HEK293 (cell line): ENCODE data around the gene DLL1.

Experiments used
- CTCF ChIA-PET: fragments of 350-600 bp; formaldehyde crosslinking; extraction: SDS; loops from one replicate; lab custom pipeline; 2021; ENCODE audit warnings: antibody characterized with exemption; lab: Yijun Ruan, JAX
- POLR2A ChIA-PET: fragments of 300-600 bp; formaldehyde crosslinking; extraction: SDS; loops from one replicate; lab custom pipeline; 2020; ENCODE audit warnings: antibody characterized with exemption, inconsistent platforms; lab: Yijun Ruan, JAX
- H3K27ac ChIP-seq: fragments of 200-500 bp; sonication (Bioruptor generic); 2 replicates; pipeline ENCODE4 v1.5.1; 2014; ENCODE audit warnings: low read depth, low read length, control low read depth, inconsistent platforms; ENCODE audit errors: extremely low read depth
- H3K36me3 ChIP-seq, 2 experiments: fragments of 200-500 bp in 1 of 2; sonication (Bioruptor generic) in 1 of 2; 1 replicate in 1 of 2; 2 replicates in 1 of 2; pipeline ENCODE4 v1.5.1; 2014 to 2017; ENCODE audit warnings: inconsistent platforms in 2 of 2, low read length in 2 of 2; ENCODE audit not compliant: control insufficient read depth in 2 of 2, insufficient read depth in 1 of 2
- H3K4me1 ChIP-seq: fragments of 200-500 bp; sonication (Bioruptor generic); 2 replicates; pipeline ENCODE4 v1.5.1; 2014; ENCODE audit warnings: mild to moderate bottlenecking, low read length, inconsistent platforms; ENCODE audit not compliant: control insufficient read depth, insufficient read depth
- H3K4me3 ChIP-seq: 2 replicates; pipeline ENCODE4 v1.5.1; 2011; ENCODE audit warnings: low read depth, mild to moderate bottlenecking, control low read depth, low read length, moderate library complexity
- H3K9me3 ChIP-seq: fragments of 200-500 bp; sonication (Bioruptor generic); 2 replicates; pipeline ENCODE4 v1.5.1; 2014; ENCODE audit warnings: low read depth, low read length, inconsistent platforms; ENCODE audit not compliant: control insufficient read depth, insufficient read depth
- AEBP2 ChIP-seq: fragments of 450-650 bp; formaldehyde crosslinking; IDR thresholded peaks from 2 replicates; pipeline ENCODE4 v1.5.1; 2016; ENCODE audit warnings: missing biosample characterization, missing genetic modification characterization, borderline replicate concordance
- IKZF3 ChIP-seq: fragments of 450-650 bp; IDR thresholded peaks from 2 replicates; pipeline ENCODE4 v1.5.0; 2018; ENCODE audit warnings: missing biosample characterization, mild to moderate bottlenecking, missing genetic modification characterization, moderate library complexity
- MYNN ChIP-seq: fragments of 450-650 bp; formaldehyde crosslinking; IDR thresholded peaks from 2 replicates; pipeline ENCODE4 v1.5.1; 2016; ENCODE audit warnings: missing biosample characterization, missing genetic modification characterization, borderline replicate concordance
- OSR2 ChIP-seq: fragments of 450-650 bp; formaldehyde crosslinking; IDR thresholded peaks from 2 replicates; pipeline ENCODE4 v1.5.1; 2016; ENCODE audit warnings: missing biosample characterization, missing genetic modification characterization
- SALL2 ChIP-seq: fragments of 450-650 bp; formaldehyde crosslinking; IDR thresholded peaks from 2 replicates; pipeline ENCODE4 v1.5.0; 2017; ENCODE audit warnings: missing biosample characterization, mild to moderate bottlenecking, missing genetic modification characterization, borderline replicate concordance
- SCRT2 ChIP-seq: fragments of 450-650 bp; formaldehyde crosslinking; IDR thresholded peaks from 2 replicates; pipeline ENCODE4 v1.5.1; 2016; ENCODE audit warnings: missing biosample characterization, missing genetic modification characterization
- SP7 ChIP-seq: fragments of 450-650 bp; formaldehyde crosslinking; IDR thresholded peaks from 2 replicates; pipeline ENCODE4 v1.5.1; 2016; ENCODE audit warnings: missing biosample characterization, missing genetic modification characterization
- TRIM28 ChIP-seq: IDR thresholded peaks from 2 replicates; pipeline ENCODE4 v1.6.1; 2011; ENCODE audit warnings: low read length, control low read depth, borderline replicate concordance
- ZBTB1 ChIP-seq: fragments of 450-650 bp; formaldehyde crosslinking; IDR thresholded peaks from 2 replicates; pipeline ENCODE4 v1.5.1; 2016; ENCODE audit warnings: missing biosample characterization, missing genetic modification characterization
- ZBTB8A ChIP-seq: fragments of 450-650 bp; formaldehyde crosslinking; IDR thresholded peaks from 2 replicates; pipeline ENCODE4 v1.5.1; 2016; ENCODE audit warnings: missing biosample characterization, missing genetic modification characterization
- ZFHX2 ChIP-seq: fragments of 450-650 bp; formaldehyde crosslinking; conservative IDR thresholded peaks from 2 replicates; pipeline ENCODE4 v1.5.1; 2016; ENCODE audit warnings: missing biosample characterization, missing genetic modification characterization
- ZFP69B ChIP-seq: fragments of 450-650 bp; formaldehyde crosslinking; IDR thresholded peaks from 2 replicates; pipeline ENCODE4 v1.5.1; 2016; ENCODE audit warnings: missing biosample characterization, missing genetic modification characterization
- ZIC2 ChIP-seq: fragments of 450-650 bp; formaldehyde crosslinking; IDR thresholded peaks from 2 replicates; pipeline ENCODE4 v1.5.1; 2016; ENCODE audit warnings: missing biosample characterization, missing genetic modification characterization
- ZNF138 ChIP-seq: fragments of 450-650 bp; formaldehyde crosslinking; IDR thresholded peaks from 2 replicates; pipeline ENCODE4 v1.5.1; 2016; ENCODE audit warnings: missing biosample characterization, missing genetic modification characterization, borderline replicate concordance
- ZNF140 ChIP-seq: fragments of 450-650 bp; formaldehyde crosslinking; IDR thresholded peaks from 2 replicates; pipeline ENCODE4 v1.5.1; 2016; ENCODE audit warnings: missing biosample characterization, missing genetic modification characterization
- ZNF157 ChIP-seq: fragments of 450-650 bp; formaldehyde crosslinking; IDR thresholded peaks from 2 replicates; pipeline ENCODE4 v1.5.1; 2016; ENCODE audit warnings: missing biosample characterization, missing genetic modification characterization
- ZNF221 ChIP-seq: fragments of 450-650 bp; formaldehyde crosslinking; IDR thresholded peaks from 2 replicates; pipeline ENCODE4 v1.5.1; 2017; ENCODE audit warnings: missing biosample characterization, missing genetic modification characterization, borderline replicate concordance
- ZNF23 ChIP-seq: fragments of 450-650 bp; formaldehyde crosslinking; IDR thresholded peaks from 2 replicates; pipeline ENCODE4 v1.5.1; 2016; ENCODE audit warnings: missing biosample characterization, missing genetic modification characterization, borderline replicate concordance
- ZNF341 ChIP-seq: fragments of 450-650 bp; formaldehyde crosslinking; IDR thresholded peaks from 2 replicates; pipeline ENCODE4; 2016; ENCODE audit warnings: low read depth, missing biosample characterization, missing genetic modification characterization
- ZNF404 ChIP-seq: fragments of 450-650 bp; formaldehyde crosslinking; IDR thresholded peaks from 2 replicates; pipeline ENCODE4 v1.5.1; 2017; ENCODE audit warnings: missing biosample characterization, missing genetic modification characterization
- ZNF549 ChIP-seq: fragments of 450-650 bp; IDR thresholded peaks from 2 replicates; pipeline ENCODE4 v1.5.1; 2018; ENCODE audit warnings: missing biosample characterization, missing genetic modification characterization, mild to moderate bottlenecking, inconsistent platforms, moderate library complexity
- ZNF560 ChIP-seq: fragments of 450-650 bp; formaldehyde crosslinking; IDR thresholded peaks from 2 replicates; pipeline ENCODE4 v1.5.1; 2017; ENCODE audit warnings: missing biosample characterization, missing genetic modification characterization, borderline replicate concordance
- ZNF692 ChIP-seq: fragments of 450-650 bp; formaldehyde crosslinking; IDR thresholded peaks from 2 replicates; pipeline ENCODE4 v1.5.1; 2016; ENCODE audit warnings: missing biosample characterization, missing genetic modification characterization

Gene DLL1

DNA sequence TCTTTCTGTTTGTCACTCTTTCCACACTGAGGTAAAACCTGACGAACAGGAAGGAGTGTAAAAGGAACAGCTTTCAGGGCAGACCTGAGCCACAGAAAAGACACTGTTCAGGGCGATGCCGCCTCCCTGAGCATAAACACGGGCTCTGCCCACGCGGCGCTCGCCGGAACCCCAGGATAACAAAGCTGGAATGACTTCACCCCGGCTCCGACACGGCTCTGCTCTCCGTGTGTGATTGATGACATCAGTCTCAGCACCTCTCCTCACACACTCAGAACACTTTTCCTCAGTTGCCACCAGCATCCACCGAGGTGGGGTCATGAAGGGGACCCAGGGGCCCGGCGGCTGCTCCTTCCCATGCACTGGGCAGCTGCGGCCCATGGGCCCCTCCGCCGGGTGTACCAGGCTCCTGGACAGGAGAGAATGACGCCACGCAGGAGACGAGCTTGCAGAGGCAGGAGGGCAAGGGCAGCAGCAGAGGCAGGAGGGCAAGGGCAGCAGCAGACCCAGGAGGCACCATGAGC is 43.6 kb downstream of the DLL1 start:
- Histone ChIP-seq H3K4me3 (no peak overlapping the region), H3K4me1 (no peaks in the 10 kb centered on the region), H3K9me3 (no peaks in the 10 kb centered on the region), H3K27ac (no peak overlapping the region), H3K36me3 (no peaks in the 10 kb centered on the region)
- ChIA-PET CTCF (interaction anchor here (0.8 kb wide), 1 partner anchor 370 kb away, joined by 3 read pairs; no protein-coding TSS in a partner anchor), POLR2A (no interaction called here)
- TF ChIP-seq ZNF23 (tag by site-specific recombination) (no peak), ZNF138 (no peak)

DNA sequence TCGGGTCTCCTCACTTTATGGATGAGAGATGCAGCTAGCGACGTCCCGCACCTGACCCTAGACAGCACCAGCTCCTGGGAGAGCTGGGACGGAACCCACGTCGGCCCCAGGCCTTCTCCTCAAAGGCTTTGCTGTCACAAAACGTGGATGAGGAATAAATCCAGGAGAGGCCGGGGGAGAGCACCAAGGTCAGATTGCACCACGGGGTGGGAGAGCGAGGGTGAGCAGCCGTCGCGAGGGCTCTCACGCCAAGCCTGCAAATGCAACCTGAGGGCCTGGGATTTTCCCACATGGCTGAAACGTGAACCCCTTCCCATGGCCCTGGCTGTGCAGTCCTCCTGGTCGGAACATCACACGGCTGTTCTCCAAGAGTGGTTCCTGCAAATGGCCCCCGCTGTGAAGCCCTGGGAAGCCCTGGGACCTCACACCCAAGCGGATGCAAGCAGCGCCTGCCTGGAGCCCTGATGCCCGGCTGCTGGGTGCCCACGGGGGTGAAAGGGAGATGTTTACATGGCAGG is 45.3 kb downstream of the DLL1 start:
- H3K27ac ChIP-seq, result no peak overlapping the region
- no peak overlapping the region for H3K4me3 ChIP-seq
- ChIA-PET CTCF (interaction anchor here (0.7 to 1.2 kb wide), 2 partner anchors 9 to 285 kb away, joined by 3 read pairs; no protein-coding TSS in a partner anchor), POLR2A (no interaction called here)
- no peaks in the 10 kb centered on the region for H3K9me3 ChIP-seq
- TF ChIP-seq ZBTB1 (no peak), SP7 (tag by site-specific recombination) (no peak), ZIC2 (tag by site-specific recombination) (peak; percentile 82), ZNF341 (tag by site-specific recombination) (peak; percentile 68), IKZF3 (tag by site-specific recombination) (no peak), ZNF692 (no peak)
- no peaks in the 10 kb centered on the region for H3K4me1 ChIP-seq
- no peaks in the 10 kb centered on the region for H3K36me3 ChIP-seq

DNA sequence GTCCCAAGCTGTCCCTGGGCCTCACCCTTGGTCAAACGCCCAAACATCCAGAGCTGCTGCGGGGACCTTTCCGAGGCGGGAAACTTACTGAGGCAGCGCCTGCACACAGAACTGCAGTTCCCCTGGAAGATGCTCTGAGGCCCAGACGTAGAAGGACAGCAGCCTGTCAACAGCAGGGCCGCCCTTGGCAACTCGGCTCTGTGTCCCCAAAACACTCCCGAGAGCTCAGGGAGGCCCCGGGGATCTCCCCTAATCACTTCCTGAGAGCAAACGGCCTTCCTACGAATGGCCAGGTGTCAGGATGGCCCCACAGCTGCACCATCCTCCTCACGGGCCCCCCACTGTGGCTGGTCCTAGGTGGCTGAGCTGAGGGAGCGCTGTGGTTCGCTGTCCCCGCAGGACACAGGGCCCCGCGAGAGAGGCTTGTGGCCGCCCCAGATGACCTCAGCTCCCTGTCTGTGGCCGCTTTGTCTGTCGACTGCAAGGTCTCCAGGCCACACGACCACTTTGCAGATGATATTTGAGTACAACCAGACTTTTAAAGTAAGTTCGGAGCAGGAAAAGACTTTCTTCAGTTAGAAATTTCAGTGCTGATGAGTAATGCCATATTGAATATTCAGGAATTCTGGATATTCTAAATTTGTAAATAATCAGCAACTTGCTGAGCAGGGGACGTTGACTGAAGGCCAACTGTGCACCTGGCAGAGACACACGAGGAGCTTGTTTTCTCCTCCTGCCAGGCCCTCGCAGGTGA is 46.0 kb downstream of the DLL1 start:
- Histone ChIP-seq H3K27ac (no peak overlapping the region), H3K9me3 (no peaks in the 10 kb centered on the region), H3K4me3 (no peak overlapping the region), H3K36me3 (no peaks in the 10 kb centered on the region), H3K4me1 (no peaks in the 10 kb centered on the region)
- ChIA-PET CTCF (interaction anchor here (0.7 to 1.2 kb wide), 2 partner anchors 9 to 285 kb away, joined by 3 read pairs; no protein-coding TSS in a partner anchor), POLR2A (no interaction called here)
- TF ChIP-seq MYNN (no peak), ZIC2 (tag by site-specific recombination) (0 out of 2 replicates have a peak, but pooled peaks have one; percentile 5)

GRCh38 chr6:170243791-170244291 is 47.0 kb downstream of the DLL1 start:
- no peak overlapping the region for H3K27ac ChIP-seq
- no peak overlapping the region for H3K4me3 ChIP-seq
- no peaks in the 10 kb centered on the region for H3K4me1 ChIP-seq
- ChIA-PET CTCF (no interaction called here), POLR2A (no interaction called here)
- H3K36me3 ChIP-seq, result no peaks in the 10 kb centered on the region
- no peaks in the 10 kb centered on the region for H3K9me3 ChIP-seq
- TF ChIP-seq ZFP69B (peak; percentile 29; the same call in 1 of the 2 replicates), ZNF560 (tag by site-specific recombination) (no peak), ZNF157 (tag by site-specific recombination) (no peak), SP7 (tag by site-specific recombination) (no peak), ZBTB8A (no peak), ZNF221 (no peak), TRIM28 (no peak), ZNF140 (tag by site-specific recombination) (no peak), ZNF549 (tag by site-specific recombination) (no peak), ZNF404 (tag by site-specific recombination) (no peak), SALL2 (tag by site-specific recombination) (no peak), OSR2 (no peak), ZFHX2 (peak; percentile 22; the same call in 1 of the 2 replicates), AEBP2 (no peak), SCRT2 (tag by site-specific recombination) (peak; percentile 66)
